T47D (cell line): ENCODE results near the gene ADCYAP1R1.

Source experiments
- DNase-seq, 2 experiments: peaks; one replicate each; pipeline versions ENCODE4 v3.0.0 to v3.0.0-alpha.2; 2011 to 2012; ENCODE audit warnings: low read depth in 1 of 2, low spot score in 1 of 2
- JUND ChIP-seq: IDR thresholded peaks from 2 replicates; pipeline ENCODE4 v1.6.1; 2012; ENCODE audit warnings: low read depth
- in situ Hi-C: cut with HindIII; loops from 2 replicates; pipeline ENCODE4 v1.10.0; 2016; ENCODE audit warnings: low sequenced_read_pairs, low pct_unique_long_range_greater_than_20kb

Gene ADCYAP1R1

GRCh38 chr7:31076051-31076450 is 23.9 kb downstream of the ADCYAP1R1 start:
- DNase-seq: no peak
- in situ Hi-C loops: no loop called here
- TF ChIP-seq JUND: no peak

- no peak for DNase-seq
- in situ Hi-C loops: no loop called here
- no peak for TF ChIP-seq JUND
Observed at GRCh38 chr7:31076641-31077310, 24.7 kb downstream of the ADCYAP1R1 start.

GRCh38 chr7:31077484-31078362 is 25.6 kb downstream of the ADCYAP1R1 start:
- DNase-seq: no peak
- TF ChIP-seq JUND: no peak
- in situ Hi-C loops: no loop called here

- DNase-seq: no peak
- no peak for TF ChIP-seq JUND
- in situ Hi-C loops: no loop called here
Observed at GRCh38 chr7:31078363-31078990, 26.4 kb downstream of the ADCYAP1R1 start.

GRCh38 chr7:31079126-31079823 is 27.2 kb downstream of the ADCYAP1R1 start:
- in situ Hi-C loops: no loop called here
- no peak for TF ChIP-seq JUND

GRCh38 chr7:31079824-31080511 is 27.9 kb downstream of the ADCYAP1R1 start:
- no peak for TF ChIP-seq JUND
- in situ Hi-C loops: no loop called here
- DNase-seq: no peak

More at GRCh38 chr7:31079126-31079823, 27.2 kb downstream of the ADCYAP1R1 start:
- DNase-seq: no peak

- in situ Hi-C loops: no loop called here
- no peak for TF ChIP-seq JUND
- DNase-seq: no peak
Observed at GRCh38 chr7:31080763-31081162, 28.7 kb downstream of the ADCYAP1R1 start.

GRCh38 chr7:31082017-31082416 is 29.9 kb downstream of the ADCYAP1R1 start:
- TF ChIP-seq JUND: no peak
- in situ Hi-C loops: no loop called here

GRCh38 chr7:31082447-31082846 is 30.3 kb downstream of the ADCYAP1R1 start:
- no peak for TF ChIP-seq JUND
- in situ Hi-C loops: no loop called here
- no peak for DNase-seq

More at GRCh38 chr7:31082017-31082416, 29.9 kb downstream of the ADCYAP1R1 start:
- no peak for DNase-seq

GRCh38 chr7:31083210-31083786 is 31.2 kb downstream of the ADCYAP1R1 start:
- in situ Hi-C loops: no loop called here
- no peak for TF ChIP-seq JUND
- DNase-seq: no peak

GRCh38 chr7:31084226-31084625 is 32.1 kb downstream of the ADCYAP1R1 start:
- DNase-seq: no peak
- in situ Hi-C loops: no loop called here
- no peak for TF ChIP-seq JUND
